Measurements from ENCODE around the gene FLT3LG. TPM values are rescaled to one million over a fixed set of nuclear protein-coding genes. Genes with fewer than 3 reads are reported as not detected.

Gene FLT3LG
- total RNA-seq, 4 donors from 2014 or later, result 3.6 to 13.8 (median 8.4) TPM

DNA sequence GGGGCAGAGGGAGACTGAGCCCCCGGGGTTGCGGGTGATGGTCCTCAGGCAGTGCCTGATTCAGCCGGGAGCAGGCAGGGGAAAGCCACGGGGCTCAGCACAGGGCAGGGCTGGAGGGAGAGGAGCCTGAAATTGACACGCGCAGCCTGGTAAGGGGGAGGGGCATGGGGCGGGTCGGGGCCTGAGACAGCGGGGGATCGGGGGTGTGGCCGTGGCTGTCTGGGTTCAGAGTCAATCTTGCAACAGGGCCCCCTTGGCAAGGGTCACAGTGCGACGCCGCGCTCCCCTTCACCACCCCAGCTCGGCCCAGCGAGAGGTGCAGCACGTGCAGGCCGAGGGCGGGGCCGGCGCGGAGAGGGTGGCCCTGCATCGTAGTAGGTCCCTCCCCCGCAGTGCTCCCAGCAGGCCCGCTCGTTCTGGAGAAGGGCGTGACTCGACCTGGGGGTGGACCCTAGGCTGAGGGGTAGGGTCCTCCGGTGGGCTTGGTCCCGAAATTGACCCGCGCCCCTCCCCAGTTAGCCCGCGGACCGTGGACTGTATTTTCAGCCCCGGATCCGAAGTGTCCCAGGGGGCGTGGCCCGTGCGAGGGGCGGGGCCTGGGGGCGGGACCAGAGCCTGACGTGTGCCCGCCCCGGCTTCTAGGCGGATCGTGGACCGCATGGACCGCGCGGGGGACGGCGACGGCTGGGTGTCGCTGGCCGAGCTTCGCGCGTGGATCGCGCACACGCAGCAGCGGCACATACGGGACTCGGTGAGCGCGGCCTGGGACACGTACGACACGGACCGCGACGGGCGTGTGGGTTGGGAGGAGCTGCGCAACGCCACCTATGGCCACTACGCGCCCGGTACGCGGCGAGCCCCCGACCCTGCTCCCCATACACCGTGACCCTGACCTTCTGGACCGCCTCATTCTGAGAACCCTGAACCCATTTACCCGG, 59.8 kb downstream of the FLT3LG start:
- 2 to 11% methylated on average over 43 to 45 of the region's 87 CpGs for WGBS, 2 donors
- TF ChIP-seq CTCF (IDR thresholded peaks at IDR 0.05) (peak in 2 of 5 experiments; percentile 39 to 43), POLR2A (IDR thresholded peaks at IDR 0.05) (no peak), EP300 (IDR thresholded peaks at IDR 0.05) (peak; percentile 18 to 49)
- Histone ChIP-seq H3K4me1 (peaks cover 0 to 25% (median 4%) of the 10 kb centered on the region in 4 donors), H3K27ac (peak overlapping the region in 3 of 4 donors; percentile 6 to 73 (median 13)), H3K27me3 (no peaks in the 10 kb centered on the region), H3K36me3 (peaks cover 0 to 36% (median 0%) of the 10 kb centered on the region in 3 donors), H3K4me3 (peak overlapping the region; percentile 32 to 61 (median 40)), H3K9me3 (no peaks in the 10 kb centered on the region)
- DNase-seq (ENCODE audit: low spot score in 2 of 2), result peak; percentile 63 to 79

- Histone ChIP-seq H3K4me1 (peaks cover 0 to 21% (median 4%) of the 10 kb centered on the region in 4 donors), H3K4me3 (peak overlapping the region in 1 of 4 donors; percentile 61), H3K27ac (peak overlapping the region in 1 of 4 donors; percentile 73), H3K36me3 (peaks cover 0 to 42% (median 0%) of the 10 kb centered on the region in 3 donors), H3K27me3 (no peaks in the 10 kb centered on the region), H3K9me3 (no peaks in the 10 kb centered on the region)
- DNase-seq (ENCODE audit: low spot score in 2 of 2), result no peak
- WGBS, 2 donors, result 65% methylated on average over 8 of the region's 8 CpGs
- TF ChIP-seq EP300 (IDR thresholded peaks at IDR 0.05) (no peak), CTCF (IDR thresholded peaks at IDR 0.05) (no peak), POLR2A (IDR thresholded peaks at IDR 0.05) (no peak)
Measured at GRCh38 chr19:49534632-49535385, 60.8 kb downstream of the FLT3LG start.

Small RNA genes lying within 50 kb of the gene (small RNA-seq; reads per million reads assigned to genes)
- not detected for gene COX6CP7
- 112 reads per million, percentile 96 among the genes with 10 or more reads in this experiment for gene MIR150
- not detected for gene SNORD32A
- gene SNORD33, result not detected
- not detected for gene SNORD34
- gene SNORD35A, result not detected
- gene SNORD35B, result not detected

Other genes starting within 250 kb of the FLT3LG start
- 1 to 10 TPM; 2.6 to 4.6 (median 3.4) TPM for gene SLC6A16, start 149.0 kb upstream of the FLT3LG start, total RNA-seq
- gene CD37, start 138.8 kb upstream of the FLT3LG start, total RNA-seq, result 10 to 100 TPM in 3 of 4 donors, 1 to 10 TPM in 1; 9.8 to 18.6 (median 15.8) TPM
- 10 to 100 TPM; 17.8 to 39.0 (median 21.4) TPM for gene TEAD2, start 111.8 kb upstream of the FLT3LG start, total RNA-seq
- gene DKKL1, start 110.3 kb upstream of the FLT3LG start, total RNA-seq, result not detected
- not detected for gene KASH5, start 86.0 kb upstream of the FLT3LG start, total RNA-seq
- gene PTH2, start 50.8 kb upstream of the FLT3LG start, total RNA-seq, result not detected
- gene GFY, start 48.8 kb upstream of the FLT3LG start, total RNA-seq, result not detected
- 1 to 10 TPM; 2.4 to 7.1 (median 6.2) TPM for gene SLC17A7, start 32.7 kb upstream of the FLT3LG start, total RNA-seq
- gene PIH1D1, start 22.4 kb upstream of the FLT3LG start, total RNA-seq, result 100 to 1,000 TPM in 3 of 4 donors, 10 to 100 TPM in 1; 85.0 to 128 (median 110) TPM
- 10 to 100 TPM; 33.9 to 70.5 (median 63.5) TPM for gene ALDH16A1, start 21.0 kb upstream of the FLT3LG start, total RNA-seq
- gene RPL13A, start 13.4 kb downstream of the FLT3LG start, total RNA-seq, result 1,000 to 10,000 TPM; 3,111 to 3,948 (median 3,333) TPM
- gene RPS11, start 22.2 kb downstream of the FLT3LG start, total RNA-seq, result 1,000 to 10,000 TPM; 3,554 to 5,283 (median 4,154) TPM
- 100 to 1,000 TPM; 231 to 410 (median 298) TPM for gene FCGRT, start 38.4 kb downstream of the FLT3LG start, total RNA-seq
- 100 to 1,000 TPM in 1 of 4 donors, 10 to 100 TPM in 3; 37.9 to 162 (median 49.9) TPM for gene RCN3, start 53.8 kb downstream of the FLT3LG start, total RNA-seq
- 10 to 100 TPM; 43.0 to 83.1 (median 71.9) TPM for gene NOSIP, start 106.3 kb downstream of the FLT3LG start, total RNA-seq
- gene PRRG2, start 107.1 kb downstream of the FLT3LG start, total RNA-seq, result under 1 TPM in 3 of 4 donors, not detected in 1; 0.42 to 0.78 (median 0.44) TPM
- 10 to 100 TPM; 11.6 to 32.7 (median 18.1) TPM for gene PRR12, start 117.0 kb downstream of the FLT3LG start, total RNA-seq
- 100 to 1,000 TPM in 3 of 4 donors, 10 to 100 TPM in 1; 81.6 to 190 (median 162) TPM for gene RRAS, start 165.9 kb downstream of the FLT3LG start, total RNA-seq
- gene SCAF1, start 168.0 kb downstream of the FLT3LG start, total RNA-seq, result 10 to 100 TPM; 20.1 to 53.7 (median 31.1) TPM
- gene IRF3, start 191.6 kb downstream of the FLT3LG start, total RNA-seq, result 10 to 100 TPM; 41.4 to 85.2 (median 72.4) TPM
- gene BCL2L12, start 191.7 kb downstream of the FLT3LG start, total RNA-seq, result 1 to 10 TPM; 4.7 to 6.8 (median 5.8) TPM
- gene PRMT1, start 203.1 kb downstream of the FLT3LG start, total RNA-seq, result 100 to 1,000 TPM; 106 to 147 (median 132) TPM
- gene ADM5, start 215.4 kb downstream of the FLT3LG start, total RNA-seq, result 1 to 10 TPM in 2 of 4 donors, not detected in 2; 1.5 to 4.3 TPM
- 1 to 10 TPM in 3 of 4 donors, under 1 TPM in 1; 0.44 to 4.1 (median 2.2) TPM for gene CPT1C, start 216.9 kb downstream of the FLT3LG start, total RNA-seq